GM04503 (cell line): ENCODE data around the gene GEMIN8.

Source experiments
- DNase-seq: peaks from one replicate; pipeline ENCODE4 v3.0.0-alpha.2; 2012; ENCODE audit warnings: low read depth

The GEMIN8 gene

DNA sequence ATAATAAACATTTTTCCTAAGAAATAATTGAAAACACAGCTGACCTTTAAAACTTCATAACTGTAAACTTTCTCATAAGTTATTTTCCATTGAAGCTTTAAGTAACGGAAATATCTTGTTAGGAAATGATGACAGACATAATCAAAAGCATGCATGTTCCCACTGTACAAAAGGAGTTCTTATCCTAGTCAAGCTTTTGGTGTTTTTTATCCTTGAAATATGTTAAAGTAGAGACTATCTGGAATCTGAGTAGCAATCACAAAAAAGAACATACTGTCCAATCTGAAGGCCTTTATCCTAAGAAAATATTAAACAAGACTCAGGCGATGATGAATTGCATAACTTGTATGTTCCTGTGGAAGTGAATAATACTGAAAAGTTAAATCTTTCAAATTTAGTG lies 14.4 kb downstream of the GEMIN8 start:
- DNase-seq = no peak

DNA sequence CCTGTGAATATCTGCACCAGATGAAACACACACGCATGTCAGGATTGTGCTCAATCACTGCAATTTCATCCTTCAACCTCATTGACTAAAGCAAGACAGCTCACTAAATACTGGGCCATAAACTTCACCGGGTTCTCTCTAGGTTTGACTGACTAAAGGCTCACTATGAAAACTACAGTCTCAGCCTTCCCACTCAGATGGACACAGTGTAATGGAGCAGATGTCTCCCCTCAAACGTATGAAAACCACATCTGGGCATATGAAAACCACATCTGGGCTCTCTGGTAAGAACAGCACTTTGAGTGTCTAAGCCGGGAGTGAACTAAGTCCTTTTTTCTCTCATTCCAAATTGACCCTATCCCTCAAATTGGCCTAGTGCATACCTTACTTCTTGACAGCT lies 15.2 kb downstream of the GEMIN8 start:
- no peak for DNase-seq

DNA sequence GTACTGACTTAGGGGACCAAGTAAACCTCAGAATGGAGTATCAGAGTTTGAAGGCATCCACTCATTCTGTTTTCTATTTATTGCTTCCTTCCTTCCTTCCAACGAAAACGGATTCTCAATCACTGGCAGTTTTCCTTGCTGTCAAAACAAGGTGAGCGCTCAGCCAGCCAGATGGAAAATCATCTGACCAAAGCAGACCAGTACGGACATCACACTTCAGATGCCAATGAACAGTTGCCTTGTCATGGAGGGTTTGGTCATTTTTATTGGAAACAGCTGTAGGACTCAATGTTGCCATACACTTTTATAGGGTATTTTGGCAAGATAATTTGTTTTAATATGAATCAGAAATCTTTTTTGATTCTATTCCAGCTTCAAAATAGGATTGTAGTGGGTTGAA lies 16.6 kb downstream of the GEMIN8 start:
- no peak for DNase-seq

DNA sequence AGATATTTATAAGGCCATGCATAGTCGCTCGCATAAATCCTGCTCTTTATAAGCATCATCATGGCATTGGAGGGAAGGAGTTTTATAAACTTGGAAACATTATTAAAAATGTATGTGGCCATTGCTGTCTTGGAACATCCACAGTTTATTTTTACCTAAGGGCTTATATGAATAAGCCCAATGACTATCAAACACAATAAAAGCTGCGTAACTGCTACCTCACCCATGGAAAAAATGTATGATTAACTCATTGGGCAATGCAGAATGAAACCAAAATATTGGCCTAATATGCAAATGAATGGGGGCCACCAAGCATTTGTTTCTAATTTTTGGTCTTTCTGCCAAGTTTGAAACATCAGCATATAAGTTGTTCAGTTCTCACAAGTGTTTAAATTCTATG lies 19.1 kb downstream of the GEMIN8 start:
- no peak for DNase-seq

DNA sequence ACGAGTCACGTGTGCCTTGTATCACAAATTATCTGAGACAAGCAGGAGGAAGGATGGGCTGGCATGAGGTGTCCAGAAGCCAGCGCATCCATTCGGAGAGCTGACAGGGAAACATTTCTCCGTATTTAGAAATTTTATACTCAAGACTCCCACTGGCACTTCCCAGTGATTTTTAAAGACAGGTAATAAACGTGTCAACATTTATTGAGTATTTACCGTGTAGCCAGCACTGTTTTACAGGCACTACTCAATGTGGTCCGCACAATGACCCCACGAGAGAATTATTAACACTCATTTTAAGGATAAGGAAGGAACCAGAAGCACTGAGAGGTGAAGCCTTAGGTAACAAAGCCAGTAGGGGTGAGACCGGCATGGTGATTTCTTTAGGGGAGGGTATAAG lies 23.2 kb downstream of the GEMIN8 start:
- no peak for DNase-seq

DNA sequence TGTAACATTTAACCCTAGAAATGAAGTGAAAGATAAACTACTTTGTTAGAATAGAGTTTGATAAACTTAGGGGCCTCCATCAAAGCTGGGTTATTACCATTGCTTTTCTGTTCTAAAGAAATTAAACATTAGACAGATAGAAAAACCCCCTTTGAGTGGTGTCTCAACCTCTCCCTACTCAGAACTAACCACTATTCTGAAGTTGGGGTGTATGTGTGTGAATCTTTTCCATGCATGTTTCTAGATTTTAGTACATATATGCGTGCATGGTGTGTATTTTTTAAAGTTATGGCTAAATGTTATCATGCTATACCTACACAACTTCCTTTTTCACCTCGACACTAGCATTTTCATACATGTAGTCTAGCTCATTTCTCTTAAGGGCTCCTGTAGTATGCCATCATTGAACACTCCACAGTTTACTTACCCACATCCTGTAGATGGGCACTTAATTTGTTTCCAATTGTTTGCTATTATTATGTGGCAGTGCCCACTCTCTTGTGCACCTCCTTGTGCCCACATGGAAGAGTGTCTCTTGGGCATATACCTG lies 25.7 kb downstream of the GEMIN8 start:
- DNase-seq = no peak

DNA sequence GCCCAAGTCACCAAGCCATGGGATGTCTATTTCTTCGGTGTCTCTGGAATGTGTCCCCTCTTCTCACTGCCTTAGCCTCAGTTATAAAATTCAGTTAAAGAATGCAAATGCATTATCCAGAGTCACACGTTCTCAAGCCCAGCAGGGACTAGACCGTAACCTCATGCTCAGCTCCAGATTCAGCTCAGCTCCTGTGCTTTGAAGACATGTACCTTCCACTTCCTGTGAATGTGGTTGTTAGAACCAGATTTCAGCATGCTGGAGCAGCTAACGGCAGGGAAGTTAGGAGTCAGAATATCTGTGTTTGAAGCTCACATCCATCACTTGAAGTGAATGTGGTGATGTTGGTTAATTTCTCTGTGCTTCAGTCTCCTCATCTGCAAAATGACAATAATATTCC lies 26.7 kb downstream of the GEMIN8 start:
- no peak for DNase-seq

DNA sequence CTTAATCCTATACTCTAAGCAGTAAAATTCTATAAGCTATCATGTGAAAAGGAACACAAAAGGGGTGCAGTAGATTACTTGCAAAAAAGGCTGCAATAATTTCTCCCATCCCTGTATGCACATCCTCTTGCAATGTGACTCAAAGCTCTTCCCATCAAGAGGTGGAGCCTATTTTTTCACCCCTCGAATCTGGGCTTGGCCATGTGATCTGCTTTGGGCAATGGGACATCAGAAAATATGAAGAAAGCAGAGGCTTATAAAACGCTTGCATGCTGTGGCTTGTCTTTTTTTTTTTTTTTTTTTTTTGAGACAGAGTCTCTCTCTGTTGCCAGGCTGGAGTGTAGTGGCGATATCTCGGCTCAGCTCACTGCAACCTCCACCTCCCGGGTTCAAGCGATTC lies 33.0 kb downstream of the GEMIN8 start:
- DNase-seq = no peak

DNA sequence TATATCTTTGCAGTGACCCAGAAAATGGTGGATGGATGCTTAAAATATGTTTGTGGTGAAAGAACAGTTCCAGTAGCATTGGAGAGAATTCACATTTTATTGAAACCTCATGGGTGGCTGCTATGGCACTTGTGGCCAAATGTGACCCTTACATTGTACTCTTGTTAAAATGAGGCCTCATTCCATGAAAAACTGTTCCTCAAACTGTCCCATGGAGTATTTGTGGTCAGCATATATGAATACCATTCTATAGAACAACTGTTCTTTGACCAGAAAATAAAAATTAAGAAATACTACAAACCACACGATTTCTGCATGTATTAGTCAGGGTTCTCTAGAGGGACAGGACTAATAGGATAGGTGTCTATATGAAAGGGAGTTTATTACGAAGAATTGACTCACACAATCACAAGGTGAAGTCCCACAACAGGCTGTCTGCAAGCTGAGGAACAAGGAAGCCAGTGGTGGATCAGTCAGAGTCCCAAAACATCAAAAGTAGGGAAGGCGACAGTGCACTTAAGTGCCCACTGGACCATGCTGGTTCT lies 35.1 kb downstream of the GEMIN8 start:
- DNase-seq = no peak

DNA sequence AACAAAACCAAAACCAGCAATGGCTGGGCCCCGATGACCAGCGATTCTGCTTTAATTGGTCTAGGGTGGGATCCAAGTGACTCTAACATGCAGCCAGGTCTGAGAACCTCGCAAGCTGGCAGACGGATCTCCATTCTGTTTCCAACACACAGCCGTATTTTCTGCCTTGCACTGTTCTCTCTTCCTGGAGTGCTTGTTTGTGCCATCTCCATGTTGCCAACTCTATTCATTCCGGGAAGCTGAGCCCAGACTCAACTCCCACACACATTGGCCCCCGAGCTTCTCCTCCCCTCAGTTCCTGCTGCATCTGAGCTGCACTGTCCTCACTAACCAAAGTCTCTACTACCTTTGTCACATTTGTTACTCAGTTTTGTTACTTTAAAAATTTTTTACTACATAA lies 35.6 kb downstream of the GEMIN8 start:
- no peak for DNase-seq

DNA sequence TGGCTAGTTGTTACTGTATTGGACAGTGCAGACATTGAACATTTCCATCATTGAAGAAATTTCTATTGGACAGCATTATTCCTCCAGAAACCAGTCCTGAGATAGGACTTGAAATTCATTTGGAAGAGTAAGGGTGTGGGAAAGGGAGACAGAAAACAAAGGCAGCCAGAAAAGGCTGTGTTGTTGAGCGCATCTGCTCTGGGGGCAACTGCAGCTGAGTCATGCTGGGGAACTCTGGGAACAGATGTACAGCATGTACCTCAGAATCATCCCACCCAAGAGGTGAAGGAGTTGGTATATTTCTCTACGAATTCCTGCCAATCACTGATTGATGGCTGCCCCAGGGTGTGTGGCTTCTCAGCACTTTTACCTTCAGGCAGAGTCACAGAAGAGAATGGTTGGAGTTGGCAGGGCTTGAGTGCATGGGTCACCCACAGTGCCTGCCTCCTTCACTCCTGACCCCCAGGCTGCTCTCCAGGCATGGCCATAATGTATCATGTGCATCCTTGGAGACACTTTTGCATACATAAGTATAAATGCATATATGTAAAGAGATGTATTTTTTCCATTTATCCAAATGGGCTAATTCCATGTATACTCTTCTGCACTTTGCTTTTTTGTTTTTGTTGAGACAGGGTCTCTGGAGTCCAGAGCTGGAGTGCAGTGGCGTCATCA lies 39.4 kb downstream of the GEMIN8 start:
- no peak for DNase-seq

DNA sequence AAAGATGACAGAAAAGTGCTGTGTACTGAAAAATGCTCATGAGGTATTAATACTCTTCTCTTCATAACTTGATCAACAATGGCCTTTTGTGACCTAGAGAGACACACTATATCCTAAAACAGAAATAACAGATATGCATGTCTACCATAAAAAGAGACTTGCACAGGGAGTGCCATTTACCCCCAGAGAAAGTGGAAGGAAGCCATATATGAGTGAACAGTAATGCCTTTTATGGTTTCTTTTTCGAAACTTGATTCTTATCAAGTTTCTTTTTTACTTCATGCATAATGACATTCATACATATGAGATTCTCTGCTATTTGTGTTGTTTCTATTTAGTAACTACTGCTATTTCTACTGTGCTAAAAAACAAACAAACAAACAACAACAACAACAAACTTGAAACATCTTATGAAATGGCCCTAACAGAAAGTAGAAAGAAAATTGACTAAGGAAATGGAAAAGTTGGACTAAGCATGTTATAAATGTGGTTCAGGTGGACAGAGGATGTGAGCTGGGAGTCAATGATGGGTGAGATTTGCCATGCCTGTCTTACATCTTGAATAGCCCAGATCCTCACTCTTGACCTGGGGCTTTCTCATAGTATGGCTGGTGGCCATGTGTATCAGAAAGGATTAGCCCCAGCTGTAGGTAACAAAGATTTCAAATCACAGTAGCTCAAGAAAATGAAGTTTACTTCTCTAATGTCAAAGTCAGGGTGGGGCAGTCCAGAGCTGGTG lies 43.8 kb downstream of the GEMIN8 start:
- no peak for DNase-seq

DNA sequence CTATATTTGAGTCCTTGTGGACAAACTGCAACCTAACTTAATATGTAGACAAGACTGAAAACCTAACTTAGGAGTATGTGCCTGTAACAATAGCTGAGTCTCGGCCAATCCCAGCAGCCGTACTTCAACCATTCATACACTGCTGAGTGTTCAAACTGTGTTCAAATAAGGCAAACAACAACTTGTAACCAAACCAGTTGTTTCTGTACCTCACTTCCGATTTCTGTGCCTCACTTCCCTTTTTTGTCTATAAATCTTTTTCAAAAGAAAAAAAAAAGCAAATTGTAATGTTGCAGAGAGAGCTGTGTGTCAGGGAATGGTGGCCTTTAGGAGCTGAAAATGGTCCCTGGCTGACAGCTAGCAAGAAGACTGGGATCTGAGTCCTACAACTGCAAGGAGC lies 46.0 kb downstream of the GEMIN8 start:
- no peak for DNase-seq

DNA sequence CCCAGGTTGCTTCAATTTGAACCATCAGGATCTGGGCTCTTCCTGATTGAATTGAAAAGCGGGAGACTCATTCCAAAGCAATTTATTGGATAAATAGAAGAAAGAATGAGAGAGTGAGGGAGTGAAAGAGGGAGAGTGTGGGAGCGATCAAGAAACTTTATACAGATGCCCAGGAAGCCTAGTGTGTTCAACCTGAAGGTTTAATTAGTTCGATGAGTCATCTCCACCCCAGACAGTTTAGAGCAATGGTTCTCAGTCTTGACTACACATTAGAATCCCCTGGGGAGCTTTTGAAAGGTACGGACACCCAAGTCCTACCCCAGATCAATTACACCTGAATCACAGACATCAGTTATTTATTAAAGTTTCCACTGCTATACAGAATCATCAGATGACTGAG lies 61.5 kb downstream of the GEMIN8 start:
- DNase-seq = no peak

DNA sequence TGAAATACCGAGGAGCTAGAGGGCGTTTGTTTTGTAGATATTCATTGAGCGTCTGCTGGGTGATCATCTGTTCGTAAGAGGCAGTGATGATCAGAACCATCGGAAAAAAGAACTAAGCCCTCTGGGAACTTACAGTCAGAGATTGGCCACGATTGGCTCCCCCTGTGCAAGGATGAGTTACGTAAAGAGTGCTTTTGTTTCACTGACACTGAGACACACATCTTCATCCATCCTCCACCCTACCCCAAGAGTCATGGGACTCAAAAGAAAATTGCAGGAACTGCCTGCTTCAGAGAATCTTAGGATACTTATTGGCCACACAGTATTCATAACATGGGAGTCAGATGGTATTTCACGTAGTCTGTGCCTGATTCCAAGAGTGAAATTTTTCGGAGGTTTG lies 62.1 kb downstream of the GEMIN8 start:
- no peak for DNase-seq

DNA sequence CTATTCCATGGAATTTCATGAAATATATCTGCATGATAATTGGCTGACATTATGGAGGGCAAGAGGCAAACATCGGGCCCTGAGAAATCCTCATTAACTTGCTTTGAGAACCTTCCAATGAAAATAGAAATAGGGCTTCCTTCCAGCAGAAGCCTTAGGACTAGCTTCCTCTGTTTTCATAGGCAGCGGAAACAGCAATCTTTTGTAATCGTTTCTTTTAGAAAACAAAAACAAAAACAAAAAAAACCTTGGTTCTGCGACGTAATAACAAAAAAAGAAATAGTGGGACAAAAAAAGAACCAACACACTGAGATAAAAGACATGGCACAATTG lies 62.9 kb downstream of the GEMIN8 start:
- no peak for DNase-seq

DNA sequence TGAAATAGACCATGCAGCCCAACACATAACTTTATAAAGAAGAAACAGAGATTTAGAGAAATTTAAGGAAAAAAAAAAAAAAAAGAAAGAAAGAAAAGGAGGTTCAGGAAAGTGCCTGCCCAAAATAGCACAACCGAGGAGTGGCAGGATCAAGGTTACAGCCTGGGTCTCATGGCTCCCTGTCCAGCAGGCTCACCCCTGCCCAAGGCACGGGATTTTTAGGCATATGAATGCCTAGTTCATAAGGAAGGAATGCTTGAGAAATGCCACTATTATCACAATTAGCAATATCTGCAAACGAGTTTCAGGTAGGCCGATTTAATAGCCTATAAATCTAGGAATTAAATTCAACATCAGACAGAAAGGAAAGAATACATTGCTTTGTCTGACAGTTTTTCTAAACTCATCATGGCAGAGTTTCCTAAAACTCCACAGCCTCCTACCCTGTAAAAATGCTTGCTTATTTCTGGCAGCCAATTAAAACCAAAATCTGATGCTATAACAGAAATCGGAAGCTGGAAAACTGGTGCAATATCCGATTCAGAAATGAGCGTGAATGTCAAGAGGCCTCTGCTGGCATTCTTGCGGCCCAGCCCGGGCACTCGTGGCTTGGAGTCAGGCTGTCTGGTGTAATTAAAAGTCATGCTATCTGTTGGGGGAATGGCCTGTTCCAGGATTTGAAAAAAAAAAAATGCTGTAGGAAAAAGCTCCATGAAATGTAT lies 63.5 kb downstream of the GEMIN8 start:
- no peak for DNase-seq

DNA sequence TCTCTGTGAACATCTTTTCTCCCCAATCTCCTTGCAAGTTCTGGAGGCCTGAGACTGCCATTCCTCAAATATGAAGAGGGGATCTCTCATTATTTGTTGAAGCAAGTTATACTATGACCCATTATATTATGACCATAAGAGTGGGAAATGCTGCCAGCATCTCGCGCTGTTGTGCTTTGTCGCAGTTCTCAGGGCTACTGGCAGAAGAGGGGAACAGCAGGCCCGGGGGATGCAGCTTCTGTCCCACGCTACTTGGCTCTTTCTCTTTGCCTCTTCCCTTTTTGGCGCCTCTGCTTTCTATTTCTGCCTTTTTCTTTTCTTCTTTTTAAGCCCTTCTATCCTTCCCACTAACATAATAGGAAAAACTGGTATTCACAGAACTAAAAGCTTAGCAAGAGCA lies 64.2 kb downstream of the GEMIN8 start:
- DNase-seq = no peak

DNA sequence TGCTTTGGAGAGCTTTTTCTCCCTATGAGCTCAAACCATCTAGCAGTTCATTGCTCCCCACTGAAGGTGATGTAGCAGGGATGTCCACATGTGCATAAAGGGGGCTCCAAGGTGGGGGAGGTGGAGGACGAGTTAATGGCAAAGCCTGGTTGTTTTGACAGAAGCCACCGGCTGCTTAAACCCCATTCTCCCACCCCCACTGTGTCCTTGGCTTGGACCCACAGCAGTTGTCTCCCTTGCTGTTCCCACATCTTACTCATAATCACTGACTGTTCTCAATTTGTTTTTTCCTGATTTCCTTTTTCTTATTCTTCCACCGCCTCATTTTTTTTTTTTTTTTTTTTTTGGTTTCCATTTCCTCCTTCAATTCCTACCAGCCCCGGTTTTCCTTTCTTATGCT lies 72.7 kb downstream of the GEMIN8 start:
- DNase-seq = no peak
